GM18868 (cell line): ENCODE measurements around the gene RFK.
"Not testable (repeated sequence)": the region's sequence is repeated elsewhere in the genome, so short reads cannot be mapped to it uniquely, and the experiment has no call there.

ENCODE experiments used
- ATAC-seq: cut with Tn5 transposase; IDR thresholded peaks from one replicate; pipeline ENCODE4 v1.9.1; 2021; ENCODE audit warnings: mild to moderate bottlenecking, moderate library complexity; ENCODE audit not compliant: unreplicated experiment

The RFK gene

DNA sequence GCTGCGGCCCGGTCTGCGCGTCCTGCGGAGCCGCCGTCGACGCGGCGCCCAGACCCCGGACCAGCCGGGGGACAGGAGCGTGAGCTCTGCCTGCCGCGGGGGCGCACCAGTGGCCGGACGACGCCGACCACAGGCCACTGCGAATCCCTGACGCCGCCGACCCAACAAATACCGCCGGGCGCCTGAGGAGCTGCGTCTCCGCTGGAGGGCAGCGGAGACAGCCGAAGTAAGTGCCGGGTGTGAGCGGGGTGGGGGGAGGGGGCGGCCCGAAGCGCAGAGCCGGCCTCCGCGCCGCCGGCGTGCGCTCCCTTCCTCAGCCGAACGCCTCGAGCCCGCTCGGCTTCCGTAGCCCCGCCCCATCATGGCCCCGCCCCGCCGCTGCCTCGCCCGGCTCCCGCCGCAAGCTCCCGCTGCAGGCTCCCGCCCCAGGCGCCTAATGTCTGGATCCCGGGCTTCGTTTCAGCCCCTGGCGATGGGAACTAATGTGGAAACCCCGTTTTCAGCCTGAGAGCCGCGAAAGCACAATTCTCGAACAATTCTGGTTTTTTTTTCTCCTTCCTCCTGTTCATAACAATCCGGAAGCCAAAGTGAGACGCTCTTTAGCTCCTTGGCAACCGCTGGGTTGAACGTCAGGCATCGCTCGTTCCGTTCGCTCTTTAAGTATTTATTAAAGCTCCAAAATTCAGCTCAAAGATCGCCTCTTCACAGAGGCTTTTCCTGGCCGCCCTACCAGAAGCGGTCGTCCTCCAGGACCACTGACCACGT lies at the start of gene RFK:
TSS of gene RFK (minus strand) at position 232 of the 765 bp plus-strand sequence. CDS start 255 bp downstream, outside the sequence.
- ATAC-seq: peak; percentile 75

DNA sequence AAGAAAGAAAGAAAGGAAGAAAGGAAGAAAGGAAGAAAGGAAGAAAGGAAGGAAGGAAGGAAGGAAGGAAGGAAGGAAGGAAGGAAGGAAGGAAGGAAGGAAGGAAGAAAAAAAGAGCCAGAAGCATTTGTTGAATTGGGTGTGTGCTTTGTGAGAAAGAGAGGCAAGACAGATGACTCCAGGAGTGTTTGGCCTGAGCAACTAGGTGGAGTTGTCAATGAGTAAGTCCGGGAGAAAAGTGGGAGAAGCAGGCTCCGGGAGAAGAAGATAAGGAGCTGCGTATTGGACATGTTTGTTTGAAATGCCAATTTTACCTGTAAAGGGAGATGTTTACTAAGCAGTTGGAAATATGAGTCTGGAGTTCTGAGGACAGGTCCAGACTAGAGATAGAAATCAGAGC lies 49.7 kb upstream of the RFK start:
- ATAC-seq: no peak

DNA sequence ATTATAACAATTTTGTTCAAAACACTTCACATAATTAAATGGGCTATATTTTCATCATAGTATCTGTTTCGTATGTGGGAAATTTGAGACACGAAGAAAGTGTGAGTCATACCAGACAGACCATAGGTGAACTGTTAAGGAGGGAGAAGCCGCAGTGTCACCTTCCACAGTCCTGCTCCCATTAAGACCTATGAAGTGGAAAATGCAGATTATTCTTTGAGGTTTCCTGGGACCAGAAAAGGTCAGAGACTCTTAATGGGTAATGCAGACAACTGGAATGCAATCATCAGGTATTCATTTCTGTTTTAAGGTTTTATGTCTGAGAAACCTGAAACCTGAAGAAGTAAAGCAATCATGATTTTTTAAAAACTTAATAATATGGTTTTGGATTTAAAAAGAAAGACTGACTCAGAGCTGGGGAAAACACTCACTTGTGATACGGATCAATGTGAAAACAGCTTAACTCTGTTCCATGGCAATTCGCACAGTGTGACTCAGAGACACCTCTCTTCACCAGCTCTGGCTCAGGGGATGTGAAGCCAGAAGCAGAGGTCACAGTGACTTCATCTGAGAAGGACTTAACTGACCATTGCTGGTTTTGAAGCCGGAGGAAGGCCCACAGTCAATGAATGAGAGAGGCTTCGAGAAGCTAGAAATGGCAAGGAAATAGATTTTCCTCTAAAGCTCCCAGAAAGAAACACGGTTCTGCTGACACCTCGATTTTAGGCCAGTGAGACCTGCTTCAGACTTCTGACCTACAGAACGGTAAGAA lies 47.5 kb upstream of the RFK start:
- ATAC-seq: peak; percentile 65

DNA sequence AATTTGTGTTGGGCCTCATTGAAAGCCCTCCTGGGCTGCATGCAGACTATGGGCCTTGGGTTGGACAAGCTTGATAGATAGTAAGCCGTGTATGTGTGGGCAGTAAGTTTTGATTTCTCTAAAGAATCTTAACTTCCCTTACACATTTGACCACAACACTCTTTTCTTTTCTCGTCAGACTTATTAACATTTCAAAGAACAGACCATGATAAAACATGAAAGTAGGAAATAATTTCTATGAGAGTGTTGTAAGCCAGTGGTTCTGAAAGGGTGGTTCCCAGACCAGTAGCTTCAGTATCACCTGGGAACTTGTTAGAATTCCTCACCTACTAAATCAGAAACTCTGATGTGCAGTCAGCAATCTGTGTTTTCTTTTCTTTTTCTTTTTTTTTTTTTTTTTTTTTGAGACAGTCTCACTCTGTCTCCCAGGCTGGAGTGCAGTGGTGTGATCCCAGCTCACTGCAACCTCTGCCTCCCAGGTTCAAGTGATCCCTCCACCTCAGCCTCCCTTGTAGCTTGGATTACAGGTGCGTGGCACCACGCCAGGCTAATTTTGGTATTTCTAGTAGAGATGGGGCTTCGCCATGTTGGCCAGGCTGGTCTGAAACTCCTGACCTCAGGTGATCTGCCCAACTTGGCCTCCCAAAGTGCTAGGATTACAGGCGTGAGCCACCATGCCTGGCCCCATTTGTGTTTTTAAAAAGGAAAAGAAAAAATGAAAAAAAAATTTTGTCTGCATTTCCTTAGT lies 44.8 kb upstream of the RFK start:
- ATAC-seq: peak; percentile 71

DNA sequence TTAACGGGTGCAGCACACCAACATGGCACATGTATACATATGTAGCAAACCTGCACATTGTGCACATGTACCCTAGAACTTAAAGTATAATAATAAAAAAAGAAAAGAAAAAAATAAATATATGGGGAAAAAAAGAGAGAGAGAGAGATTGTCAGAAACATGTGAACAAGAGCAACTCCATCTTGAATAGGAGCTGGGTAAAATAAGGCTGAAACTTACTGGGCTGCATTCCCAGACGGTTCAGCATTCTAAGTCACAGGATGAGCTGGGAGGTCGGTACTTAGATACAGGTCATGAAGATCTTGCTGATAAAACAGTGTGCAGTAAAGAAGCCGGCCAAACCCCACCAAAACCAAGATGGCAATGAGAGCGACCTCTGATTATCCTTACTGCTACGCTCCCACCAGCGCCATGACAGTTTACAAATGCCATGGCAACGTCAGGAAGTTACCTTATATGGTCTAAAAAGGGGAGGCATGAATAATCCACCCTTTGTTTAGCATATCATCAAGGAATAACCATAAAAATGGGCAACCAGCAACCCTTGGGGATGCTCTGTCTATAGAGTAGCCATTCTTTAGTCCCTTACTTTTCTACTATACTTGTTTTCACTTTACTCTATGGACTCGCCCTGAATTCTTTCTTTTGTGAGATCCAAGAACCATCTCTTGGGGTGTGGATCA lies 42.9 kb upstream of the RFK start:
- ATAC-seq: not testable (repeated sequence)

DNA sequence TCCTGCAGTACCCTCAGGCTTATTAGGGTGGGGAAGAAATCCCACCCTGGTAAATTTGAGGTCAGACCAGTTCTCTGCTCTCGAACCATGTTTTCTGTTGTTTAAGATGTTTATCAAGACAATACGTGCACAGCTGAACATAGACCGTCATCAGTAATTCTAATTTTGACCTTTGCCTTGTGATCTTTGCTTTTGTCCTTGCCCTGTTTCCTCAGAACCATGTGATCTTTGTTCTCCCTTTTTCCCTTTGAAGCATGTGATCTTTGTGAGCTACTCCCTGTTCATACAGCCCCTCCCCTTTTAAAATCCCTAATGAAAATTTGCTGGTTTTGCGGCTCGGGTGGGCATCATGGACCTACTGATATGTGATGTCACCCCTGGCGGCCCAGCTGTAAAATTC lies 40.7 kb upstream of the RFK start:
- not testable (repeated sequence) for ATAC-seq

DNA sequence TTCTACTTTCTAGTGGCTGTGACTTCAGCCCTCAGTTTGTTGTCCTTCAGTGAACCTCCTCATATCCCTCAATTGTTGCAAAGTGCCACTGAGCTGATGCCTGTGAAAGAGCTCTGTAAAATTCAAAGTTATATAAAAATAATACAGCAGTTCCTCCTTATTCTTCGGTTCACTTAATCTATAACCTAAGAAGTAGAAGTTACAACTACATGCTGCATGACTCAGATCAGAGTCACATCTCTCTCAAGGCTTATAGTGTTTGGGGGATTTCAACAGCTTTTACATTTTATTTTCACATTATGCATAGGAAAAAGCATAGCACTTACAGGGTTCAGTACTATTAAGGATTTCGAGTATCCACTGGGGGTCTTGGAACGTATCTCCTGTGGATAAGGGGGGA lies 39.6 kb upstream of the RFK start:
- peak; percentile 28 for ATAC-seq

DNA sequence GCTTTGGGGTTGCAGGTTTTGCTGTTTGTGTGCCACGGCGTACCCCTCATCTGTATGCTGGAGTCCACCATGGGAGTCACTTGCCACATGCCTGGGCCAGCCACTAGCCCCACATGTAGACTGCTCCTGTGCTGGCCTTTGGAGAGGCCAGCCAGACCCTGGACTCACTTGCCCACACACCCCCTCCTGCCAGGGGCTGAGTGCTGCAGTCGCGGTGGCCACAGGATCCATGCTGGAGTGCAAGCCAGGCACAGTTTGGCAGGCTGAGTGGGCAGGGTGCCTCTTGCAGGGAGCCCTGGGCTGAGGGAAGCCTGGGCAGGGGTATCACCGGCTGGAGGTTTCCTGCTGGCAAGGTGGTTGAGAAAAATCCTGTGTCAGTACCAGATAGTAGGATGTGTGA lies 39.2 kb upstream of the RFK start:
- ATAC-seq: peak; percentile 18

DNA sequence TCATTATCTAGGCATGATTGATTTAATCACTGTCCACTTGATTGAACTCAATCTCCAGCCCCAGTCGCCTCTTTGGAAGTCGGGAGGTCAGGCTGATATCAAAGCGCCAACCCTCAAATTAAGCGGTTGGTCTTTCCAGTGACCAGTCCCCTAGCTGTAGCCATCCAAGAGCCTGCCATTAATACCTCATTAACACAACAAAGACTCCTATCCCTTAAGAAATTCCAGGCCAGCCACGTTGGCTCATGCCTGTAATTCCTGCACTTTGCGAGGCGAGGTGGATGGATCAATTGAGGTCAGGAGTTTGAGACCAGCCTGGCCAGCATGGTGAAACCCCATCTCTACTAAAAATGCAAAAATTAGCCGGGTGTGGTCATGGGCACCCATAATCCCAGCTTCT lies 37.4 kb upstream of the RFK start:
- ATAC-seq: no peak

DNA sequence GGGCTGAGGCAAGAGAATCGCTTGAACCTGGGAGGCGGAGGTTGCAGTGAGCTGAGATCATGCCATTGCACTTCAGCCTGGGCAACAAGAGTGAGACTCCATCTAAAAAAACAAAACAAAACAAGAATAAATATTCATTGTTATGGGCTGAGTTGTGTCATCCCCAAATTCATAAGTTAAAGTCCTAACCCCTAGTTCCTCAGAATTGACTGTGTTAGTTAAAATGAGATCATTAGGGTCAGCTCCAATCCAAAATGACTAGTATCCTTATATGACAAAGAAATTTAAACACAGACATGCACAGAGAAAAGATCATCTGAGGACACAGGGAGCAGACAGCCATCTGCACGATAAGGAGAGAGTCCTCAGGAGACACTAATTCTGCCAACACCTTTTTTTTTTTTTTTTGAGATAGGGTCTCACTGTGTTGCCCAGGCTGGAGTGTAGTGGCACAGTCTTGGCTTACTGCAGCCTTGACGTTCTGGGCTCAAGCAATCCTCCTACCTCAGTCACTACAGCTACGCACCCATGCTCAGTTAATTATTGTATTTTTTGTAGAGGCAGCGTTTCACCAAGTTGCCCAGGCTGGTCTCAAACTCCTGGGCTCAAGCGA lies 32.7 kb upstream of the RFK start:
- ATAC-seq: no peak

DNA sequence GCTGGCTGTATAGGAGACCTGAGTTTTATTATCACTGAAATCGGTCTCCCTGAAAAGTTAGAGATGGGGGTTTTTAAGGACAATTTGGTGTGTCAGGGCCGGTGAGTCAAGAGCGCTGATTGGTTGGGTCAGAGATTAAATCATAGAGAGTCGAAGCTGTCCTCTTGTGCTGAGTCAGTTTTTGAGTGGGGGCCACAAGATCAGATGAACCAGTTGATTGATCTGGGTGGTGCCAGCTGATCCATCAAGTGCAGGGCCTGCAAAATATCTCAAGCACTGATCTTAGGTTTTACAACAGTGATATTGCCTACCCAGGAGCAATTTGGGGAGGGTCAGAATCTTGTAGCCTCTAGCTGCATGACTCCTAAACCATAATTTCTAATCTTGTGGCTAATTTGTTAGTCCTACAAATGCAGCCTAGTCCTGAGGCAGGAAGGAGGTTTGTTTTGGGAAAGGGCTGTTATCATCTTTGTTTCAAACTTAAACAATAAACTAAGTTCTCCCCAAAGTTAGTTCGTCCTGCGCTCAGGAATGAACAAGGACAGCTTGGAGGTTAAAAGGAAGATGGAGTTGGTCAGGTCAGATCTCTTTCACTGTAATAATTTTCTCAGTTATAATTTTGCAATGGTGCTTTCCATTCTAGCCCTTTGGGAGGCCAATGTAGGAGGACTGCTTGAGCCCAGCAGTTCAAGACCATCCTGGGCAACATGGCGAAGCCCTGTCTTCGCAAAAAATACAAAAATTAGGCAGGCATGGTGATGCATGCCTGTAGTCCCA lies 31.6 kb upstream of the RFK start:
- no peak for ATAC-seq

DNA sequence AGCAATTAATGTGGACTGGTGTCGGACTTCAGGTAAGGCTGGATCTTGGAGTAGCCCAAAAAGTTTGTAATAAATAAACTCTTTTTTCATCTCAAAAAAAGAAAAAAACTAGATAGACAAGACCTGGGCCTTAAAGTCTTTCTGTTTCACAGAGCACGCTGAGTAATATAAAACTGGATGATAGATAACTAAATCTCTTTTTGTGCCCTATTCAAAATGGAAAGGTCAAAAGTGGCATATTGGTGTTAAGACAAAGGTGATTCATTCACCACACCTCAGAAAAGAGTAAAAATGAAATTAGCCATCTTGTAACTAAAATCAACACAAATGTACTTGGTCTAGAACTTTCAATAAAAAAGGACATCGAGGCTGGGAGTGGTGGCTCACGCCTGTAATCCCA lies 30.3 kb upstream of the RFK start:
- no peak for ATAC-seq

DNA sequence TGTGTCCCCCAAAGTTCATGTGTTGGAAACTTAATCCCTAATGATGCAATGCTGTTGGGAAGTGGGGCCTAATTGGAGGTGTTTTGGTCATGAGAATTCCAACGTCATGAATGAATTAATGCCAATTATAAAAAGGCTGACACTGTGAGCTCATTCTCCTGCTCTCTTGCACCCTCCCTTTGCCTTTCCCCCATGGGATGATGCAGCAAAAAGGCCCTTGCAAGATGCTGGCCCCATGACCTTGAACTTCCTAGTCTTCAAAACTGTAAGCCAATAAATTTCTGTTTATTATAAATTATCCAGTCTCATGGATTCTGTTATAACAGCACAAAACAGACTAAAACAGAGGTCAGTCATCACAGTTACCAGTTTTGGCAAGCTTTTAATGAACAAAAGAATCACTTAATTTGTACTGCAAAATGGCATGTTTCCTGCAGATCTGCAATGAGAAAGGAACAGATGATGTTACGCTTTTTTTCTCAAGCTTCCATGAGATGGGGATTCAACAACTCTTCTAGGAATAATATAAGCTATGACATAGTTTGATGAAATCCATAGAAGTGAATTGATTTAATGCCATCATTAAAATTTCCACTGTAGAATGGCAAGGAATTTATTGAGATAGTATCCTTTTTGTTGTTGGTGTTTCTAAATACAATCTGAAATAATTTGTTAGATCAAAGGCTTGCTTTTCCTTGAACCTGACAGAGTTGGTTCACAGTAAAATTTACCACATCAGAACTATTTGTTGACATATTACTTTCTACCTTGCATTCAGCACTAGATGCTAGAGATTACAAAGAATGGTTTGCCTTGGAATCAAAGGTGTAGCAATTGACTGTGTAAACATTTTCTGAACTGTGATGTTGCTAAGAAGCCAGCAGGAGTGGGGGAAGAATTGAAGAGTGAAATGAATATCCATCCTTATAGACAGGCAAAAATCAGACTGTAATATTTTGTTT lies 29.3 kb upstream of the RFK start:
- no peak for ATAC-seq

DNA sequence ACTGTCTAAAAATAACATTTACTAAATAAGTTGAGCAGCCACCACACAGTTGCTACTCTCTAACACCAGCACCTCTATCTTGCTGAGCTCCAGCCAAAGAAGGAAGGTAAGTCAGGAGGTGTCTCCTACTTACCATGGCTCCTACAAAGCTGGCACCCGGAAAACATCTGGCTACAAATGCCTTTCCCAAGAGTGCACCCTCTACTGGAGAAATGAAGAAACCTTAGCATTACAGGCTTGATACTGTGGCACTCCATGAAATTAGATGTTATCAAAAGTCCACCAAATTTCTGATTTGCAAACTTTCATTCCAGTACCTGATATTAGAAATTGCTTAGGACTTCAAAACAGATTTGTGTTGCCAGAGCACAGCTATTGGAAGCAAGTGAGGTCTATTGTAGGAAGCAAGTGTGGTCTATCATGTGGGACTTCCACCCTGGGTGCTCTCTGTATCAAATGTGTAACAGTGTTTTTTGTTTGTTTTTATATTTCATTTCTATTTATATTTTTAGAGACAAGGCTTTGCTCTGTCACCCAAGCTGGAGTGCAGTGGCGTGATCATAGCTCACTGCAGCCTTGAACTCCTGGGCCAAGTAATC lies 25.7 kb upstream of the RFK start:
- ATAC-seq: no peak

DNA sequence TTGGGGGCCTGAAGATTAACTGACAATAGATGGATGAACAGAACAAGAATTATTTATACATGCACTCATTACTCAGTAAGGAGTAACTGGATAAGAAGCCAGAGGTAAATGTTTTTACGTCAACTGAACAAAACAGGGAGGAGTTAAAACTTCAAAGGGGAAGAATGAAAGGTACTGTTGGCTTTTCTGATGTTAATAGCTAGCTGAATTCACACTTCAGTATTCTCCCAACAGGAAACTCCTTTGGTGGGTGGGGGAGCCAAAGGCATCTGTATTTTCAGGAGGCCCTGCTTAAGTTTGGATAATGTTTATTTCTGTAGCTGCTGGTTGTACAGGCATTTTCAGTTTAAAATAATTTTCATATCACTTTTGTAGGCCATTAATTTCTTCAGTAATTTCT lies 23.2 kb upstream of the RFK start:
- ATAC-seq: no peak

DNA sequence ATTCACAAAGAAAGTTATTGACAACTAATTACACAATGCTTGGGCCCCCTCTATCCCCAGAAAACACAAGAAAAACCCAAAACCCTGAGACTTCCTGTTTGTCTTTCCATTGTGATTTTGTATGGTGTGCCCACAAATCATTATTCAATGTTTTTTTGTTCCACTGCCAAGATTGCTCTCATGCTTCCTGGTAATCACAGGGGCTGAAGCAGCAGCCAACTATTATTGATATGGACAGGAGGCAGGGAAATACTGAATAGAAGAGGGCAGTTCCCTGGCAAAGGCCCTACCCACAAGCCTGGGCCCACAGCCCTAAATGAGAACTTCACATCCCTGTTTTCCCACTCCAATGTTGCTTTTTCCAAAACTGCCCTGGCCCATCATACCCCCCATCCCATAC lies 21.5 kb upstream of the RFK start:
- ATAC-seq: no peak

DNA sequence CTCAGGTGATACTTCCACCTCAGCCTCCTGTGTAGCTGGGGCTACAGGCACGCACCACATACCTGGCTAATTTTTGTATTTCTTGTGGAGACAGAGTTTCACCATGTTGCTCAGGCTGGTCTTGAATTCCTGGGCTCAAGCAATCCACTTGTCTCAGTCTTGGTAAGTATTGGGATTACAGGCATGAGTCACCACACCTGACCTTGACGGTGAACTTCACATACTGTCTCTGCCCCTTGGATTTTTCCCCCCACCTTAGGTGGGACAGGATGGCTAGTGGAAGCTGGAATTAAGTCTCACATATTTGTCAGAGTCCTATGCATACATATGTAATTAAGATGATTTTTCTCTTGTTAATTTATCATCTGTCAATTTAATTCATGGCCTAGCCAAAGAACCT lies 20.9 kb upstream of the RFK start:
- ATAC-seq: no peak

DNA sequence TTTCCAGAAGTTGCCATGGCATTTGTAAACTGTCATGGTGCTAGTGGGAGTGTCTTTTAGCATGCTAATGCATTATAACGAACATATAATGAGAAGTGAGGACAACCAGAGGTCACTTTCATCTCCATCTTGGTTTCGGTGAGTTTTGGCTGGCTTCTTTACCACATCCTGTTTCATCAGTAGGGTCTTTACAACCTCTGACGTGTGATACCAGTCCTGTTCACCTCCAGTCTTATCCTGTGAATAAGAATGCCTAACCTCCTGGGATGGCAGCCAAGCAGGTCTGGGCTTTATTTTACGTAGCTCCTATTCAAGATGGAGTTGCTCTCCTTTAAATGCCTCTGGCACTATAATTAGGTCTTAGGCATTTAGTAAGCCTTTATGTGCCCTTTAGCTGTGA lies 20.4 kb upstream of the RFK start:
- ATAC-seq: peak; percentile 51
